ENCODE results near the gene RADIL.

The RADIL gene

GRCh38 chr7:4825081-4825480 lies 58.4 kb downstream of the RADIL start:
- no peak for DNase-seq

DNA sequence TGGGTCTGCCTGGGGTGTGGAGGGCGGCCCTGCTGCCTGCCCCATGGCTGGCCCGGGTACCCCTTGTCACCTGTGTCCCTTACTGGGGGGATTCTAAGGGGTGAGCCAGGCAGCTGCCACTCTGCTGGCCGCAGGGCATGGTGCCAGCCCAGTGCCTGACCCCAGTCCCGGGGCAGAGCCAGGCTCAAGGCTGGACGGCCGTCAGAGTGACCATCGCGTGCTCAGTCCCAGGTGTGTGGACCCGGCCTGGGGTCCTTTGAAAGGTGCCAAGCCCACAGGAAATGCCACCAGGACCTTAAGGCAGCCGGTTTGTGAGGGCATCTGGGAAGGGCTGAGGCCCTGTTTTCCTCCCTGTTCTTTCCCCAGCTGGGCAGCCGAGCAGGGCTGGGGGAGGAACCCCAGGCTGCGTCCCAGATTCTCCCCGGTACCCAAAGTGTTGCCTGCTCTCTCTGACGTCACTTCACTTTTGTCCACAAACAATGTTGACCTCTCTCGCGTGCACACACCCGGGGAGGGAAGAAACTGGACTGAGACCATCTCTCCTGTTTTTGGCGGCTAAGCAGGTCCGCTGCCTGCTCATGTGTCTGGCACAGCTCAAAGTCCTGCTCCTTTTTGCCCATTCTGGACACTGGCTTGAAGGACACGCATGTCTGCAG lies 59.3 kb downstream of the RADIL start:
- no peak for DNase-seq

GRCh38 chr7:4823441-4824119 lies 59.9 kb downstream of the RADIL start:
- DNase-seq, result no peak

DNA sequence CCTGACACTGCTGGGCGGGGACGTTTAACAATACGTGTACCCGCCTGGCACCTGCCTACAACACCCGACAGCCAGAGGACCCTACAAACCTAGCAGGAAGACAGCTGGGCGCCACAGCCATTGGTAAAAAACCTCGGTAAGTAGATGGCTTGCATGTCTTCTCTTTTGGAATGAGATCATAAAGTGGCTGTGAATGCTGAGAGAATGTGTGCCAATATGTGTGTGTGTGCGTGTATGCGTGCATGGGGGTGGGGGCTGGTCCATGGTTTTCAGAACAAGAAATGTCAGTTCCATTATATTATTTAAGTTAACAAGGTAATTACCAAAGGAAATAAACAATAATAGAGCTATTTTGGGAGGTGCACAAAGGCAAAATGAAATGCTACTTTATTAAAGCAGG lies 60.8 kb downstream of the RADIL start:
- no peak for DNase-seq

GRCh38 chr7:4820967-4821471 lies 62.5 kb downstream of the RADIL start:
- no peak for DNase-seq

DNA sequence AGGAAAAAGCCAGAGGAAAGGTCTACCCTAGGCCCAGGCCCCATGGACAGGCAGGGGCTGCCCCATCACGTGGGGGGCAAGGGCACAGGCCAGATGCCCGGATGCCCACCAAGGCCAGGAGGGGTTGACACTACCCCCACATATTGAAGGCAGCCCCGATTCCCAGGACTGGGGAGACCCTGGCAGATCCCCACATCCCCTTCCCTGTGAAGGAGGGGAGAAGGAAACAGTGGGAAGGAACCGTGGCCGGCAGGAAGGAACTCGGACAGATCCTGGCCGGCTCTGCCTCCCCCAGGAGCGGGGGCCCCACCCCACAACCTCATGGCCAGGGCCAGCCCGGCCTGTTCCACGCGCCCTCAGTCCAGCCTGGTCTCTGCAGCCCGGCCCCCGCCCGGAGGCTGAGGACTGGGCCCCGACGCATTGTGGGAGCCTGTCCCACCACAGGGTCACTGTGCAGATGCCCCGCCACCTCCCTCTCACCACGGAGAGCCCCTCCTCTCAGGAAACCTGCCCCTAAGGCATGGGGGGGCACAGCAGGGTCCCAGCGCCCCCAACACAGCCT lies 63.0 kb downstream of the RADIL start:
- DNase-seq, result no peak

- no peak for DNase-seq
These were observed 63.7 kb downstream of the RADIL start for GRCh38 chr7:4819560-4820404.

DNA sequence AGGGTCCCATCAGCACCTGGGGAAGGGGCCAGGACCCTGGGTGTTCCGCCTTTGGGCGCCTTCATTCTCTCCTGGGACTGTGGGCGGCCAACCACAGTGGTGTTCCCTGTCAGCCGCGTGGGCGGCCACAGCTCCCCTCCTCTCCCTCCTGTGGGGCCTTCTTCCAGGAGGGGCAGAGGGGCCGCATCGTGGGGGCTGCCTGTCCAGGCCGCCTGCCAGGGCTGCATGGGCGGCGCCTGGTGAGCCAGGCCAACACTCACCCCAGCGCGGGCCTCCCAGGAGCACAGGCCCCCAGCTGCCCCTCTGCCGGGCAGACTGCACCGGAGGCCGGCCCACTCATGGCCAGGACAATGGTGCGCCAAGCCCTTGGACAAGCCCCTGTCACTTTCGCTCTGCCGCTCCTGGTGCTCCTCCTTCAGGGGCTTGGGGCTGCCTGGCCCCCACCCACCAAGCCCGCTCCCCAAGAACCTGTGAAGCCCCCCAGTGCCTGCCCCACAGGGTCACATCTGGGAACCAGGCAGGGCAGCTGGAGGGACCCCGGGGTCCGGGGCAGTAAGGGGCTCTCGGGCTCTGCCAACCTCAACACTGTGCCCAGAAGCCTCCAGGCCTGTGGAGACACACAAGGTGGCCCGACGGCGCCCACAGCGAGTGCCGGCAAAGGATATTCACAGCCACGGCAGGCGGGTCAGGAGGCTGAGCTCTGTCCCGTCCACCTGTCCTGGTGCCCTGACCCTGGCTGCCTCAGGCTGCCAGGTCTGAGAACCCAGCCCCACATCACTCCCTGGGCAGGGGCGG lies 65.3 kb downstream of the RADIL start:
- DNase-seq, result no peak

DNA sequence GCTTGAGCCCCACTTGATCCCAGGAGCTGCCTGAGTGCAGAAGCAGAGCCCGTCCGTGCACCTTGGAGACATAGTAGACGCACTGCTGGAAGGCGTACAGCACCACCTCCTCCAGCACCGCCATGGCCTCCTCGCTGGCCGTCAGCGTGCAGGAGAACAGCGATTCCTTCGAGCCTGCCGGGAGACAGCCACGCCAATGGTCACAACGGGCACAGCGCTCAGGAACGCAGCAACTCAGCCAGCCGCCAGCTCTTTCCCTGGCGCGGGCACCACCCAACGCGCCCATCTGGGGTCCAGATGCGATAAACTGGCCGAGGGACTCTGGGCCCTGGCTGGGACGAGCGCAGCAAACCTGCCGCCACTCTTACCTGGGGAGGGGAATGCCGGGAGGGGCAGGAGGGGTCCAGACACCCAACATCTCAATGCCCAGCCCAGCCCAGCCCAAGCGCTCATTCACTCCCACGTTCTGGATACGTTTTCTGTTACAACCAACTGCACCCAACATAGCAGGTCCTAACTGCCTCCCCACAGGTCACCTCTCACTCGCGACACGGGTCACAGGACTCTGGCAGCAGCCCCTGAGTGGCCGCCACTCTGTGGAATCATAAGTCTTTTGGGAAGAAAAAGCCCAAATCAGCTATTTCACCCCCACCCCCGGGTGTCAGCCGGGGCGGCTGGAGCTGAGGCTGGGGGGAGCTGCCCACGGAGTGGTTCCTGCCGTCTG lies 66.2 kb downstream of the RADIL start:
- DNase-seq, result no peak

GRCh38 chr7:4816419-4817080 lies 67.0 kb downstream of the RADIL start:
- DNase-seq, result no peak

DNA sequence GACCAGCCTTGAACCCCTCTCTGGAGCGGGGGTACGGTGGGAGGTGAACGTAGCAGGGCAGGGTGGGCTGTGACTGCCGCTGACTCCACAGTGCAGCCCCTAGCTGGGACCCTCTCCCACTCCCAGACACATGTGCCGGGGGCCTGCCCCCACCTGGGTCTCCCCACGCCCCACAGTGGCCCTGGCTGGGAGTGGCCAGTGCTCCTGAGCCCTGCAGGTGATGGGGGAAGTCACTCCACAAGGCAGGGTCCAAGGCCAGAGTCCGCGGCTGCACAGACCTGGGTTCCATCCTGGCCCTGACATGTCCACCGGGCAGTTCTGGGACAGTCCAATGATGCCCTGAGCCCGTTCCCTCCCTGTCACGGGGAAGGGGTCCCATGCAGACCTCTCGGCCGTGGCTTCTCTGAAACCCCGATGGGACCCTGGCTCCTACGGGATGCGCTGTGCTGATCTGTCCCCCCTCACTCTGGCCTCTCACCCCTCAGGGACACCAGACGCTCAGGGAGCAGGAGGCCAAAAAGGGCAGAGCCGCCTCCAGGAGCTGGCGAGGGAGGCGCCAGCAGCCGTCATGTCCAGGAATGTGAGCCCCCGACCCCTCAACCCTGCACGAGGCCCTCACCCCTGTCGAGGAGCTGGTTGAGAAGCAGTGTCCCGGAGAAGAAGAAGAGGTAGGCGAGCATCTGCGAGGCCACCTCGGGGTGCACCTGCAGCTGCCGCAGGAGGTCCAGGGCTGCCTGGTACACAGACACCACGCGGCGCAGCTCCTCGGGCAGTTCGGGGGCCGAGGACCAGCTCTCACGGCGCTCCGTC lies 67.7 kb downstream of the RADIL start:
- DNase-seq, result no peak

DNA sequence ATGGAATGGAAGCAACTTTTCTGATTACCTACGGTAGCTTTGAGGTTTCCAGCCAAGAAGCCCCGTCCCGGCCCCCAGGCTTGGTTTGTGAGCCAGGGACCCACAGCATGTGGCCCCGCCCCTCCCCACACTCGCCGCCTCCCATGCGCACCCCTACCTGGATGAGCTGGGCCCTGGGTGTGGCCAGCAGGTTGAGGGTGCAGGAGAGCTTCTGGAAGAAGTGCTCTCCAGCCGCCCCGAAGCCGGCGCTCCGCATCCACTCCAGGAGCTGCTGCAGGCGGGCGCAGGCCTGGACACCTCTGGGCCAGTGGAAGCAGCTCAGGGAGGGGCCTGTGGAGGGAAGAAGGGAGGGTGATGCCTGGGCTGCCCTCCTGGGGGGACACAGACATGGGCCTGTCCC lies 68.4 kb downstream of the RADIL start:
- no peak for DNase-seq

DNA sequence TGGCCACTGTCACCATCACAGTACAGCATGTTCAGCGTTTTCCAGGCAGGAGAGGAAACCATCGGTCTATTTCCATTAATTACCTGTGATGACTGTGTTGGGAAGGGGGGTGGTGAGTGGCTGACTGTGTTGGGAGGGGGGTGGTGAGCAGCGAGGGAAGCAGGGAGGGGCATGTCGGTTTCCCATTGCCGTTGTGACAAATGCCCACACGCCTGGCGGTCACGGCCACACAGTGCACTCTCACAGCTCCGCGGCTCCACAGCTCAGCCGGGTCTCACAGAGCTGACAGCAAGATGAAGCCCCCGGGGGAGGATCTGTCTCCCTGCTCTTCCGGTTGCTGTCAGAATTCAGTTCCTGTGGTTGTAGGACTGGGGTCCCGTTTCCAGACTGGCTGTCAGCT lies 69.1 kb downstream of the RADIL start:
- DNase-seq, result no peak

DNA sequence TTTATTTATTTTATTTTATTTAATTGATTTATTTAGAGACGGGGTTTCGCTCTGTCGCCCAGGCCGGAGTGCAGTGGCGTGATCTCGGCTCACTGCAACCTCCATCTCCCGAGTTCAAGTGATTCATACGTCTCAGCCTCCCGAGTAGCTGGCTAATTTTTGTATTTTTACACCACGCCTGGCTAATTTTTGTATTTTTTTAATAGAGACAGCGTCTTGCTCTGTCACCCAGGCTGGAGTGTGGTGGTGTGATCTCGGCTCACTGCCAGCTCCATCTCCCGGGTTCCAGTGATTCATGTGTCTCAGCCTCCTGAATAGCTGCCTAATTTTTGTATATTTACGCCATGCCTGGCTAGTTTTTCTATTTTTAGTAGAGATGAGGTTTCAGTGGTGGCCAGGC lies 73.8 kb downstream of the RADIL start:
- no peak for DNase-seq

GRCh38 chr7:4809091-4809591 lies 74.4 kb downstream of the RADIL start:
- DNase-seq, result no peak

DNA sequence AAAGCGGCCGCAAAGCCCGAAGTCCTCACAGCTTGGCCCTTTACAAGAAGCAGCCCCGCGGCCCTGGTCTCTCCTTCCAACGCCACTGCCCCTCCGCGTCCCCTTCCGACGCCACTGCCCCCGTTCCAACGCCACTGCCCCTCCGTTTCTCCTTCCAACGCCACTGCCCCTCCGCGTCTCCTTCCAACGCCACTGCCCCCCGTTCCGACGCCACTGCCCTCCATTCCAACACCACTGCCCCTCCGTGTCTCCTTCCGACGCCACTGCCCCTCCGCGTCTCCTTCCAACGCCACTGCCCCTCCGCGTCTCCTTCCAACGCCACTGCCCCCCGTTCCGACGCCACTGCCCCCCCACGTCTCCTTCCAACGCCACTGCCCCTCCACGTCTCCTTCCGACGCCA lies 75.0 kb downstream of the RADIL start:
- DNase-seq, result no peak

- DNase-seq, result no peak
These were observed 75.5 kb downstream of the RADIL start for GRCh38 chr7:4808026-4808425.

- DNase-seq, result no peak
These were observed 75.9 kb downstream of the RADIL start for GRCh38 chr7:4807598-4808016.

- no peak for DNase-seq
These were observed 76.4 kb downstream of the RADIL start for GRCh38 chr7:4806983-4807597.

GRCh38 chr7:4805984-4806300 lies 77.6 kb downstream of the RADIL start:
- DNase-seq, result no peak
